ENCODE results near the gene THRAP3.
A peak's percentile ranks its signal among the peaks of the same experiment; 100 is the strongest.
"Not testable (repeated sequence)": the region's sequence is repeated elsewhere in the genome, so short reads cannot be mapped to it uniquely, and the experiment has no call there.

Gene THRAP3

GRCh38 chr1:36223996-36224536, at the start of gene THRAP3:
THRAP3 (plus strand) TSS chr1:36224443; CDS start chr1:36282564, 58,121 bp downstream.
- peak; percentile 100 for DNase-seq

GRCh38 chr1:36174713-36175112, 49.5 kb upstream of the THRAP3 start:
- no peak for DNase-seq

DNA sequence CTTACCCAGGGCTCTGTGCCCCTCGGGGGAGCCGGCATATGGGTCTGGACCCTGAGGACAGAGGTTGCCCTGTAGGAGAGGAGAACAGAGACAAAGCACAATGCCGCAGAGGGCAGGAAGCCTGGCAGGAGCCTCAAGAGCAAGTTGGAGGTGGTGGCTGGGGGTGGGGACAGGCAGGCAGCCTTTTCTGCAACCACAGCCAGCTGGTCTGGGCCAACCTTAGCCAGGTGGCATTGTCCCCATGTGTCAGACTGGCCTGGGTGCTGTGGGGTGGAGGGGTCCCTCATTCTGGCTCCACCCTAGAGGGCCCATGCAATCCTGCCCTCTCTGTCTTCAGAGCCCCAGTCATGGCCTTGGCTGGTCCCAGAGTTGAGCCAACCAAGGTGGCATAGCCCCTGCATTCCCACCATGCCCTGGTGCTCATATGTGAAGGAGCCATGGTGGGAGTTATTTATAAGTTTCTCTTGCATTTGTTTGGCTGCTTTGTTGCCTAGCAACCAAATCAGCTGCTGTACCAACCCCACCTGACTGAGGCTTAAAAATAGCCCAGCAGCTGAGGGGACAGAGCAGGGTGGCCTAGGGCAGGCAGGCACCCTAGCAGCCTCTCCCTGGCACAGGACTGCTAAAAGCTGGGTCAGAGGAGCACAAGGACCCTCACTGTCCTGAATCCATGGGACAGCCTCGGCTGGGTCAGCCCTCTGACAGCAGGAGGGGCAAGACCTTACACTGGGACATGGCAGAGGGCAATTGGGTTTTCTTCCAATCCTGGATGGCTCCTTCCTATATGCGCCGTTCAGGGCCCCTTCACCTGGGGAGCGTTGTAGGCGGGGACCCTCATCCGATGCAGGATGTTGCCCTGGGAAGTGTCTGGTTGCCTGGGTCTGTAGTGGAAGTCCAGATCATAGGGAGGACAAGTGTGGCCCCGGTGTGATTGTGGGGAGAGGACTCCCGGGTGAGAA, 48.8 kb upstream of the THRAP3 start:
- no peak for DNase-seq

DNA sequence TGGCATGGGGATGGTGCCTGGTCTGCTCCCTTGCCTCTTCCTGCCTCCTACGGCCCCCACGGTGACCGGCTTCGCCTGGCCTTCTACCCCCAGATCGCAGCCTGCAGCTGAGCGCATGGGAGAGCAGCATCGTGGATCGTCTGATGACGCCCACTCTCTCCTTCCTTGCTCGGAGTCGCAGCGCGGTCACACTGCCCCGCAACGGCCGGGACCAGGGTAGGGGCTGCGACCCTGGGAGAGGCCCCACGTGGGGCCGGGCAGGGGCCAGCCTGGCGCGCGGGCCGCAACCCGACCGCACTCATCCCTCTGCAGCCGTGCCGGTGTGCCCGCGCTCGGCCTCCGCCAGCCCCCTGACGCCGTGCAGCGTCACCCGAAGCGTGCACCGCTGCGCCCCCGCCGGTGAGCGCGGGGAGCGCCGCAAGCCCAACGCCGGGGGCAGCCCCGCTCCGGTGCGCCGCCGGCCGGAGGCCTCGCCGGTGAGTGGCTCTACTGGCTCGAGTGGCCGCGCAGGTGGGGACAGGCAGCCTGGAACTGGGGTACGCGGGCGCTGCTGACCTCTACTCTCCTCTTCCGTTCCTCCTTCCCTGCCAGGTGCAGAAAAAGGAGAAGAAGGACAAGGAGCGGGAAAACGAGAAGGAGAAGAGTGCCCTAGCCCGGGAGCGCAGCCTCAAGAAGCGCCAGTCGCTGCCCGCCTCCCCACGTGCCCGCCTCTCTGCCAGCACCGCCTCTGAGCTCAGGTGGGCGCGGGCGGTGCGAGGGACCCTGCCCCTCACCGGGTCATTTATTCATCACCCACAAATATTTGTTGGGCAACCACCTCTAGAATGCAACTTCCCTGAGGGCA, 47.9 kb upstream of the THRAP3 start:
- DNase-seq, result no peak

DNA sequence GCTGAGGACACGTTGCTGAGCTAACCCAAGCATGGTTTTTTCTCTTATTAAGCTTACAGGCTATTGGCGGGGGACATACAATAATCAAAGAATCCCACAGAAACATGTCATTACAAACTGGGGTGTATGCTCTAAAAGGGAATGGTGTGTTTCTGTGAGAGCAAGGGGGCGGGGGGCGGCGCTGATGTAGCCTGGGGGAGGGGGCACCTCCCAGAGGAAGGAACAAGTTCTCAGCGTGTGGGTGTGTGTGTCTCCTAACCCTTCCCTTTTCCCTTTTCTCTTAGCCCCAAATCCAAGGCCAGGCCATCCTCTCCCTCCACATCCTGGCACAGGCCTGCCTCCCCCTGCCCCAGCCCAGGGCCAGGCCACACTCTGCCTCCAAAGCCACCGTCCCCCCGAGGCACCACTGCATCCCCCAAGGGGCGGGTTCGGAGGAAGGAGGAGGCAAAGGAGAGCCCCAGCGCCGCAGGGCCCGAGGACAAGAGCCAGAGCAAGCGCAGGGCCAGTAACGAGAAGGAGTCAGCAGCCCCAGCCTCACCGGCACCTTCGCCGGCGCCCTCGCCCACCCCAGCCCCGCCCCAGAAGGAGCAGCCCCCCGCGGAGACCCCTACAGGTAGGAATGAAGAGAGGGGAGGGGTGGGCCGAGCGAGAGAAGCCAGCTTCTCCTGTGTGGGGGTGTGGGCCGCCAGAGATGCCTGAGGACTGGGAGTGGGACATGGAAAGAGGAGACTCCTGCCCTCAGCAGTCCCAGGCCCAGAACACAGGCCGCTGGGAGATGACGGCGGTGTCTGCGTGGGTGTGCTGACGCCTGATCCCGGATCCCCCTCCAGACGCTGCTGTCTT, 46.4 kb upstream of the THRAP3 start:
- no peak for DNase-seq

GRCh38 chr1:36178471-36179219, 45.6 kb upstream of the THRAP3 start:
- no peak for DNase-seq

- DNase-seq, result no peak
Observed at GRCh38 chr1:36179220-36179600, 45.0 kb upstream of the THRAP3 start.

- no peak for DNase-seq
Observed at GRCh38 chr1:36182734-36183133, 41.5 kb upstream of the THRAP3 start.

DNA sequence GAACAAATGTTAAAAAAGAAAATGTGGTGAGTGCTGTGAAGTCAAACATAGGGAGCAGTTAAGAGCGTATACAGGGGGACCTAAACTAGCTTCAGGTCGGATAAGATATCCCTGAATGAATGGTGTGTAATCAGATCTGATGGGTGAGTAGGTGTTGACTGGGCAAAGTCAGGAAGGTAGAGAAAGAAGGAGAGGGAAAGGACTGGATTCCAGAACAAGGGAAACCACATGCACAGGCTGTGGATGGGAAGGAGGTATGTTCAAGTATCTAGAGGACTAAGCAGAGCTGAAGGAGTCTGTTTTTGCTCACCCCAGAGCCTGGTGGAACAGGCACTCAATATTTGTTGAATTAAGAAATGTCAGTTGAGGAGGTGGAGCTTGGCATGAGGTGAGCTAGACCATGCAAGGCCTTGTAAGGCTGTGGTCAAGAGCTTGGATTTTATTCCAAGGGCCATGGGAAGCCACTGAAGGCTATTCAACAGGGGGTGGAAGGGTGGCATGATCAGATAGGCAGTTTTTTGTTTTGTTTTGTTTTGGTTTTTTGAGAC, 40.9 kb upstream of the THRAP3 start:
- no peak for DNase-seq

- DNase-seq, result peak; percentile 84
Observed at GRCh38 chr1:36187800-36188593, 36.2 kb upstream of the THRAP3 start.

DNA sequence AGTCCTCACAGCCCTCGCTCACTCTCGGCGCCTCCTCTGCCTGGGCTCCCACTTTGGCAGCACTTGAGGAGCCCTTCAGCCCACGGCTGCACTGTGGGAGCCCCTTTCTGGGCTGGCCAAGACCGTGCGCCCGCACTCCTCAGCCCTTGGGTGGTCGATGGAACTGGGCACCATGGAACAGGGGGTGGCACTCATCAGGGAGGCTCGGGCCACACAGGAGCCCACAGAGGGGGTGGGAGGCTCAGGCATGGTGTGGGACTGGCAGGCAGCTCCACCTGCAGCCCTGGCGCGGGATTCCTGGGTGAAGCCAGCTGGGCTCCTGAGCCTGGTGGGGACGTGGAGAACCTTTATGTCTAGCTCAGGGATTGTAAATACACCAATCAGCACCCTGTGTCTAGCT, 27.4 kb upstream of the THRAP3 start:
- not testable (repeated sequence) for DNase-seq

DNA sequence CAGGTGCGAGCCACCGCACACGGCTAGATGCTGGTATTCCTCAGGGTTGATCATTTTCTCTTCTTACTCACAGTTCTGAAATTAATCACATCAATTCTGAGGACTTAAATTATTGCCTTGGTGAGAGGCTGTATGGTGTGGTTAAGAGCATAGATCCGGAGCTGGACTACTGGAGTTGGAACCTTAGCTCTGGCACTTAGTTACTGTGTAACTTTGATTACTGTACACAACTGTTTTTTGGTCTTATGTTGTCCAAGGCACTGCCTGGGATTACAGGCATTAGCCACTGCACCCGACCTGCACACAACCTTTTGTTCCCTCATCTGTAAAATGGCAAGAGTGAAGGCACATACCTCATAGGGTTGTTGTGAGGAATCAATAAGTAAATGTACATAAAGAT, 25.6 kb upstream of the THRAP3 start:
- no peak for DNase-seq

GRCh38 chr1:36199934-36200741, 24.1 kb upstream of the THRAP3 start:
- no peak for DNase-seq

DNA sequence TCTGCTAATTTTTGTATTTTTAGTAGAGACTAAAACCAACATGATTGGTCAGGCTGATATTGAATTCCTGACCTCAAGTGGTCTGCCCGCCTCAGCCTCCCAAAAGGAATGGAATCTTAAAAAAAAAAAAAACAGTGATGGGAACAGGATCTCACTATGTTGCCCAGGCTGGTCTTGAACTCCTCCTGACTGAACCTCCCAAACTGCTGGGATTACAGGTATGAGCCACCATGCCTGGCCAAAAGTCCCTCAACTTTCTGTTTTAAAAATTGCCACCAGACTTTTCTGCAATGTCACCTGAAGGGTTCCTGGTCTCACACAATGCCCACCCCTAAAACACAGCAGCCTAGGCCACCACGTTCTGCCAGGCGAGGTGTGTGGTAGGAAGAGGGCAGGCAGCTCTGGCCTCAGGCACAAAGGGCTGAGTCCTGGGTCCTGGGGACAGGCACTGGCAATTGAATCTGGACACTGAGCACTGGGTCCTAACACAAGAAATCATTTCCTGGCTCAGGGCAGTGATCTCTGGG, 21.2 kb upstream of the THRAP3 start:
- DNase-seq, result no peak

DNA sequence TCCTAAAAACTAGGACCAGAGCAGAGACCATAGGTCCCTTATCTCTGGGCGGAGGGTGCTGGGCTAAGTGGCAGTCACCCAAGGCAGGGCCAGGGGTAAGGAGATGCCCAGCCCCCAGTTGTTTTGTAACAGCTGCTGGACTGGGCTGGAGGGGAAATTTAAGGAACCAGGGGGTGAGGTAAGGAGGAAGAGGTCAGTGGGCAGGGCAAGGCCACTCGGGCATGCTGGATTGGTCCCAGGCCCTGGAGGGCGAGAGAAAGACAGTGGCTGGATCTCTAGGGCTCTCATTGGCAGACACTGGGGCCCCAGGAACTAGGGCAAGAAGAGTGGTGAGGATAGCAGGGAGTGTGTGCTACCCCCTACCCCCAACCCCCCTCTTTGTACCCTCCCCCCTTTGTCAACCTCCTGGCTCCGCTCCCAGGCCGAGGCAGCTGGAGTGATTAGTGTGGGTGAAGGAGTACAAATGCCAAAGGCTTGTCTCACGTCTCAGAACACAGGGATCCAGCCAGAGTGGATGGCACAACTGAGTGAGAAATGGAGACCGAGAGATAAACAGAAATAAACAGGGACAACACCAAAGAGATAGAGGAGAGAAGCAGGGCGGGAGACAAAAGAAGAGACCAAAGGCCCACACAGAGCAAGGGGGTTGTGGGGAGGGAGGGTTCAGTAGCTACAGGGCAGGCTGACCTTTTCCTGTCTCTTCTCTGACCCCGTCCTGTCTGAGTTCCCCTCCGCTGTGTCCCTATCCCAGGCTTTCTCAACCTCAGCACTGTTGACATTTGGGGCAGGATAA, 20.5 kb upstream of the THRAP3 start:
- DNase-seq, result no peak

DNA sequence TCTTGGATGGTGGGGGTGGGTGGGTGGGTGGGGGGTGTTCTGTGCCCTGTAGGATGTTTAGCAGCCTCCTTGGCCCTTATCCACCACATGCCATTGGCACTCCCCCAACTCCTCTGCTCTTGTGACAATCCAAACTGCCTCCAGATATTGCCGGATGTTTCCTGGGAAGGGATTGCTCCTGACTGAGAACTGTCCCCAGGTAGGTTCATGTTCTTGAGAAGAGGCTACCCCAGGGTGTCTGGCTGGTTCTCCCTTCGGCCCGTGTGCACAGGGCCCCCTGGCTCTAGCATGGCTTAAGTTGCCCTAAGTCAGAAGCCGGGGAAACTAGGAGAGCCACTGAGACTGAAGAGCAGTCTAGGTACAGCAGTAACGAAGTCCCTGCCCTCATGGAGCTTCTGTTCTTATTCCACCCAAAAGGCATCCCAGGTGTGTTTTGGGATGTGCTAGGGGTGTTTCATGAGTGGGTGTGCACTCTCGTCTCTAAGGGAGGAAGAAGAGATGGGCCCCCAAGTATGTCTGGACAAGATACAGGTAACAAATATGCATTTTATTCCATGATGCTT, 19.8 kb upstream of the THRAP3 start:
- no peak for DNase-seq

- no peak for DNase-seq
Observed at GRCh38 chr1:36206323-36206858, 17.9 kb upstream of the THRAP3 start.

- no peak for DNase-seq
Observed at GRCh38 chr1:36207339-36207738, 16.9 kb upstream of the THRAP3 start.
